LNCAP (cell line): Measurements from ENCODE around the gene TNN.

Source experiments
- TF ChIP-seq, protein P1 (sequence below): fragments of 450-650 bp; IDR thresholded peaks from 2 replicates; pipeline ENCODE4 v1.5.1; 2017; ENCODE audit warnings: mild to moderate bottlenecking

The TNN gene, protein sequence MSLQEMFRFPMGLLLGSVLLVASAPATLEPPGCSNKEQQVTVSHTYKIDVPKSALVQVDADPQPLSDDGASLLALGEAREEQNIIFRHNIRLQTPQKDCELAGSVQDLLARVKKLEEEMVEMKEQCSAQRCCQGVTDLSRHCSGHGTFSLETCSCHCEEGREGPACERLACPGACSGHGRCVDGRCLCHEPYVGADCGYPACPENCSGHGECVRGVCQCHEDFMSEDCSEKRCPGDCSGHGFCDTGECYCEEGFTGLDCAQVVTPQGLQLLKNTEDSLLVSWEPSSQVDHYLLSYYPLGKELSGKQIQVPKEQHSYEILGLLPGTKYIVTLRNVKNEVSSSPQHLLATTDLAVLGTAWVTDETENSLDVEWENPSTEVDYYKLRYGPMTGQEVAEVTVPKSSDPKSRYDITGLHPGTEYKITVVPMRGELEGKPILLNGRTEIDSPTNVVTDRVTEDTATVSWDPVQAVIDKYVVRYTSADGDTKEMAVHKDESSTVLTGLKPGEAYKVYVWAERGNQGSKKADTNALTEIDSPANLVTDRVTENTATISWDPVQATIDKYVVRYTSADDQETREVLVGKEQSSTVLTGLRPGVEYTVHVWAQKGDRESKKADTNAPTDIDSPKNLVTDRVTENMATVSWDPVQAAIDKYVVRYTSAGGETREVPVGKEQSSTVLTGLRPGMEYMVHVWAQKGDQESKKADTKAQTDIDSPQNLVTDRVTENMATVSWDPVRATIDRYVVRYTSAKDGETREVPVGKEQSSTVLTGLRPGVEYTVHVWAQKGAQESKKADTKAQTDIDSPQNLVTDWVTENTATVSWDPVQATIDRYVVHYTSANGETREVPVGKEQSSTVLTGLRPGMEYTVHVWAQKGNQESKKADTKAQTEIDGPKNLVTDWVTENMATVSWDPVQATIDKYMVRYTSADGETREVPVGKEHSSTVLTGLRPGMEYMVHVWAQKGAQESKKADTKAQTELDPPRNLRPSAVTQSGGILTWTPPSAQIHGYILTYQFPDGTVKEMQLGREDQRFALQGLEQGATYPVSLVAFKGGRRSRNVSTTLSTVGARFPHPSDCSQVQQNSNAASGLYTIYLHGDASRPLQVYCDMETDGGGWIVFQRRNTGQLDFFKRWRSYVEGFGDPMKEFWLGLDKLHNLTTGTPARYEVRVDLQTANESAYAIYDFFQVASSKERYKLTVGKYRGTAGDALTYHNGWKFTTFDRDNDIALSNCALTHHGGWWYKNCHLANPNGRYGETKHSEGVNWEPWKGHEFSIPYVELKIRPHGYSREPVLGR (N-terminal part only)

DNA sequence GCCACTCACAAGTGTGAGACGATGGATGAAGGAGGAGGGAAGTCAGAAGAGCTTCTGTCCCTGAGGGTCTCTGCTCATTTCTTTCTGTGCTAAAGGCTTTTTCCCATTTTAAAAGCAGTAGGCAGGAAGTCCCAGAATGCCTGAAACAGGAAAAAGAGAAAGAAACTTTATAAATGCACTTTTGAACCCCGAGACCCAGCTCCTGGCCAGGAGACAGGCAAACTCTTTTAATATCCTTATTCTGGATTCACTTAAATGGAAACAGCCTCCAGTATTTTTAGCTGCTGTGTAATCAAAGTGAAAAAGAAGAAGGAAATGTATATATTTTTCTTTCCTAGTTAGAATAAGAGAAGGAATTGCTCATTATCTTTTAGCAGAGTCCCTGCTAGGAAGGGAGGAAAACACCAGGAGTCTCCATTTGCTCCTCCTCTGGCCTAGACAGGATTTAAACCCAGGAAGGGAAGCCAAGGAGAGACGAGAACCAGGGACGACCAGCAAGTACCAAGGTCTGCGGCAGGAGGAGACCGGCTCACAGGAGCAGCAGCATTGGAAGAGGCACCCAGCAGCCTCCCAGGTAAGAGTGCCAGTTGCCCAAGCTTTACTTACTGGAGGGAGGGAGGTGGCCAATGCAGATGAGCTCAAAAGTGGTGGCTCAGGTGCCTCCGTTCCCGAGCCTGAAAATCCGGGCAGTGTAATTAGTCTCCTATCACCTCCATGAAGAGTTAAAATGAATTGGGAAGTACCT, at the start of gene TNN:
TNN (plus strand) TSS at position 472 of the 745 bp plus-strand sequence. CDS start 9,586 bp downstream, outside the sequence.
- TF ChIP-seq, protein P1, sequence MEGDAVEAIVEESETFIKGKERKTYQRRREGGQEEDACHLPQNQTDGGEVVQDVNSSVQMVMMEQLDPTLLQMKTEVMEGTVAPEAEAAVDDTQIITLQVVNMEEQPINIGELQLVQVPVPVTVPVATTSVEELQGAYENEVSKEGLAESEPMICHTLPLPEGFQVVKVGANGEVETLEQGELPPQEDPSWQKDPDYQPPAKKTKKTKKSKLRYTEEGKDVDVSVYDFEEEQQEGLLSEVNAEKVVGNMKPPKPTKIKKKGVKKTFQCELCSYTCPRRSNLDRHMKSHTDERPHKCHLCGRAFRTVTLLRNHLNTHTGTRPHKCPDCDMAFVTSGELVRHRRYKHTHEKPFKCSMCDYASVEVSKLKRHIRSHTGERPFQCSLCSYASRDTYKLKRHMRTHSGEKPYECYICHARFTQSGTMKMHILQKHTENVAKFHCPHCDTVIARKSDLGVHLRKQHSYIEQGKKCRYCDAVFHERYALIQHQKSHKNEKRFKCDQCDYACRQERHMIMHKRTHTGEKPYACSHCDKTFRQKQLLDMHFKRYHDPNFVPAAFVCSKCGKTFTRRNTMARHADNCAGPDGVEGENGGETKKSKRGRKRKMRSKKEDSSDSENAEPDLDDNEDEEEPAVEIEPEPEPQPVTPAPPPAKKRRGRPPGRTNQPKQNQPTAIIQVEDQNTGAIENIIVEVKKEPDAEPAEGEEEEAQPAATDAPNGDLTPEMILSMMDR = no peak

DNA sequence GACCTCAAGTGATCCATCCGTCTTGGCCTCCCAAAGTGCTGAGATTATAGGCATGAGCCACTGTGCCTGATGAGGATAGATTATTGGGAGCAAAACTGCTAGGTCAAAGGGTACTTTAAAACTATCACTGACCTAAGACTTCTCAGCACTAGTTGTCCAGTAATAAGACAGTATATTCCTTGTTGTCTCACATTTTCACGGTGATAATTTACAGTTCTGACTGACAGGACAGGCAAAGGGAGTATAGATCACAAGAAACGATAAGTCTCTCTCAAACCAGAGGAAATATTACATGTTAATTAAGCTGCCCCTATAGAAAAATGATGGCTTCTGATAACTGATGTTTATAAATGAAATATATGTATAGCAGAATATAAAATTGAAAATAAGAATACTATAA, 48.1 kb upstream of the TNN start:
- TF ChIP-seq, protein P1 = no peak

DNA sequence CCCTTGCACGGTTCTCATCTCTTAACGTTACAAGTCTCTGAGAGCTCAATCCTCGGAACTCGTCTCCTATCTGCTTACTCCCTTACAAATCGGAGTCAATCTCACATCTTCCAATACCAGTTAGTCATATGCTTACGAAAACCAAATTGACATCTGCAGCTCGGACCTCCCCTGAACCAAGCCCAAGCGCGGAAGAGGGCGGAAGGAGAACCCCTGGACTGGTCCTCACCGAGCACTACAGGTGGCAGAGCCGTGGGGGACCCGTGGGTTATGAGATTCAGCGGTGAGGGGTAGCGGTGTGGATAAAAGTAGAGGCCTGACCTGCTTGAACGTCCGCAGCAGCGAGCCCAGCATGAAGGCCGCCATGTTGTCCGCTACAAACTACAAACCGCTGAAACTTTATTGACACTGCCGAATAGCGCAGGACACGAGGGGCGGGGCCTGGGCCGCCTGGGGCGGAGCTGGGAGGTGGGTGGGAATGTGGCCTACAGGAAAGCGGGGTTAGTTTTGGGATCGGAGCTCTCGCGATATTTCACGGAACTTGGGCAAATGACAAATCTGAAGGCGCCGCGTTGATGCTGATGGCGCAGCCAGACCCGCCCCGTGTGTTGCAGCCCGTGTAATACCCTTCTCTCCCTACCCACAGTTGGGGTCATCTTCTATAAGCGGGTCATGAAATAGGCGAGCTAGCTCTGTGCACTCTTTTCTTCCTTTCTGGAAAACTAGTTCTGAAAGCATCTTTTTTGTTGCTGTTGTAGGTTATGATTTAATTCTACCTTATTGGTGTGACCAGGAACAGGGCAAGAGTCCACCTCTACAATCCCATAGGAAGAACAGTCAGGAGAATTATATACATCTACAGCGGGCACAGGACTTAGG, 44.4 kb upstream of the TNN start, which contains the start of gene MRPS14:
MRPS14 (minus strand) TSS at position 383 of the 879 bp plus-strand sequence; CDS start at position 366, 17 bp downstream.
- TF ChIP-seq, protein P1 = no peak

DNA sequence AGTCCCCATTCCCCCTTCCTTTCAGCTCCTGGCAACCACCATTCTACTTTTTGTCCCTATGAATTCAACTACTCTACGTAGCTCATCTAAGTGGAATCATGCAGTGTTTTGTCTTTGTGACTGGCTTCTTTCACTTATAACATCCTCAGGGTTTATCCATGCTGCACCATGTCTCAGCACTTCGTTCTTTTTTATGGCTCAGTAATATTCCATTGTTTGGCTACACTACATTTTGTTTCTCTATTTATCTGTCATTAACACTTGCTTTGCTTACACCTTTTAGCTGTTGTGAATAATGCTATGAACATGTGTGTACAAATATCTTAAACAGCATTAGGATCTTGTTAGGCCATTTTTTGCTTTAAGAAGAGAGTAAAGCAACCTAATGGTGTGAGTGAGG, 42.9 kb upstream of the TNN start:
- TF ChIP-seq, protein P1 = no peak

DNA sequence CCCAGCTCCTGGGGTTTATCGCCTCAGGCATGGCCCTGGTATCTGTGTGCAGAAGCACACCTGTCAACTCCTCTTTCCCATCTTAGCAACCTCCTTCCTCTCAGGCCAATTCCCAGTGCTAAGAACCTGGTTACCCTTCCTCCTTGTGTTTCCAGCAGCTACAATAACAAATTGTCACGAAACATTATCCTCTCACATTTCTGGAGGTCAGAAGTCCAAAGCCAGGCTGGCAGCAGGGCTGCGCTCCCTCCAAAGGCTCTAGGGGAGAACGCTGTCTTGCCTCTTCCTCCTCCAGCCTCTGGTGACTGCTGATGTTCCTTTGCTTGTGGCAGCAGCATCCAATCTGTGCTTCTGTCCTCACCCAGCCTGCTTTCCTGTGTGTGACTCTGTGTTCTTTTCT, 33.7 kb upstream of the TNN start:
- TF ChIP-seq, protein P1 = no peak

DNA sequence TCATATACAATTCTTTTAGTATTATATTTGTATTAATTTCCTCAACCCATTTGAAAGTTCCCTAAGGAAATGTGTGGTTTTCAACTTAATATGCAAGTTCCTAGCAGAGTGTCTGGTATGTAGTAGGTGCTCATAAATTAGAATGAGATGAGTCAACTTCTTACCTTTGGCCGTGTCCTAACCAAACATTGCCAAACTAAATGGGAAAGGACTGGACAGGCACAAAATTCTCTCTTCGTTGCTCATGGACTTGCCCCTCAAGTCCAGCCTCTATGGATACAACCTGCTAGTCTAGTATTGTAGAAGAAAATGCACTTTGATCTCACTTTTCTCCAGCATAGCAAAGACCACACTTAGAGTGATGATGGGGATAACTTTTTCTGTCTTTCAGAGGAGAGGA, 32.9 kb upstream of the TNN start:
- TF ChIP-seq, protein P1 = no peak
